K562 (cell line): Measurements from ENCODE around the gene FUT6.

Source experiments
- ESRRB ChIP-seq: fragments of 250-450 bp; sonication (Bioruptor Pico); IDR thresholded peaks from 2 replicates; pipeline ENCODE4 v1.5.0; 2020; ENCODE audit warnings: mild to moderate bottlenecking, moderate library complexity, borderline replicate concordance
- ETV6 ChIP-seq, 3 experiments: fragments of 150-350 bp in 1 of 3; sonication (generic) in 1 of 3; formaldehyde crosslinking in 1 of 3; IDR thresholded peaks; 2 replicates each; pipeline versions ENCODE4 v1.6.1 to v1.8.0; 2014 to 2022; ENCODE audit warnings: borderline replicate concordance in 2 of 3, low read depth in 2 of 3, antibody characterized with exemption in 1 of 3, low read length in 1 of 3, mild to moderate bottlenecking in 1 of 3, missing genetic modification reagents in 1 of 3
- KLF10 ChIP-seq: fragments of 250-450 bp; sonication (Bioruptor Pico); IDR thresholded peaks from 2 replicates; pipeline ENCODE4 v1.6.1; 2021; ENCODE audit warnings: matching md5 sums
- MAZ ChIP-seq, 2 experiments: fragments of 450-650 bp in 1 of 2; sonication (generic) in 1 of 2; formaldehyde crosslinking; IDR thresholded peaks in 1 of 2; conservative IDR thresholded peaks in 1 of 2; 2 replicates each; pipeline versions ENCODE4 v1.4.0 to v1.5.0; 2020; ENCODE audit warnings: mild to moderate bottlenecking in 1 of 2, missing genetic modification reagents in 1 of 2
- POLR2G ChIP-seq: fragments of 200-400 bp; formaldehyde crosslinking; IDR thresholded peaks from 2 replicates; pipeline ENCODE4 v1.6.1; 2017; ENCODE audit warnings: low read depth, mild to moderate bottlenecking, antibody characterized with exemption, low read length, moderate library complexity
- SIN3B ChIP-seq: fragments of 450-650 bp; IDR thresholded peaks from 2 replicates; pipeline ENCODE4 v1.6.1; 2017; ENCODE audit warnings: low read depth, mild to moderate bottlenecking, moderate library complexity
- SNRNP70 ChIP-seq: fragments of 200-400 bp; formaldehyde crosslinking; optimal IDR thresholded peaks from 2 replicates; pipeline ENCODE3; 2017; ENCODE audit warnings: low read depth, low read length
- XRCC5 ChIP-seq: fragments of 200-400 bp; formaldehyde crosslinking; IDR thresholded peaks from 2 replicates; pipeline ENCODE4 v1.6.1; 2017; ENCODE audit warnings: low read depth, mild to moderate bottlenecking, low read length
- ZBTB7A ChIP-seq: IDR thresholded peaks from 2 replicates; pipeline ENCODE4 v1.6.1; 2011; ENCODE audit warnings: low read depth, mild to moderate bottlenecking, low read length, moderate library complexity, borderline replicate concordance; ENCODE audit not compliant: control insufficient read depth
- TF ChIP-seq, protein P1 (sequence below), 3 experiments: IDR thresholded peaks in 2 of 3; conservative IDR thresholded peaks in 1 of 3; 2 replicates each; pipeline ENCODE4 v1.5.1; 2011 to 2012; ENCODE audit warnings: low read length in 3 of 3, mild to moderate bottlenecking in 3 of 3, control low read depth in 2 of 3, improper control_type of control experiment in 1 of 3, inconsistent platforms in 1 of 3, low read depth in 1 of 3, mixed read lengths in 1 of 3, moderate library complexity in 1 of 3; ENCODE audit not compliant: insufficient read depth in 2 of 3
- TF ChIP-seq, protein P2 (sequence below), 2 experiments: fragments of 450-650 bp; IDR thresholded peaks; 2 replicates each; pipeline ENCODE4 v1.6.1; 2016; ENCODE audit warnings: mild to moderate bottlenecking in 2 of 2, borderline replicate concordance in 1 of 2, low read depth in 1 of 2, moderate library complexity in 1 of 2
- TF ChIP-seq, protein P3 (sequence below): fragments of 250-450 bp; sonication (Bioruptor Pico); IDR thresholded peaks from 2 replicates; pipeline ENCODE4 v1.4.0; 2020; ENCODE audit warnings: mild to moderate bottlenecking, moderate library complexity
- TF ChIP-seq, protein P4 (sequence below): sonication (generic); formaldehyde crosslinking; IDR thresholded peaks from 2 replicates; pipeline ENCODE4 v1.5.0; 2020; ENCODE audit warnings: missing genetic modification reagents
- TF ChIP-seq, protein P5 (sequence below): sonication (generic); formaldehyde crosslinking; IDR thresholded peaks from 2 replicates; pipeline ENCODE4 v1.8.1; 2022; ENCODE audit warnings: missing genetic modification reagents

DNA sequence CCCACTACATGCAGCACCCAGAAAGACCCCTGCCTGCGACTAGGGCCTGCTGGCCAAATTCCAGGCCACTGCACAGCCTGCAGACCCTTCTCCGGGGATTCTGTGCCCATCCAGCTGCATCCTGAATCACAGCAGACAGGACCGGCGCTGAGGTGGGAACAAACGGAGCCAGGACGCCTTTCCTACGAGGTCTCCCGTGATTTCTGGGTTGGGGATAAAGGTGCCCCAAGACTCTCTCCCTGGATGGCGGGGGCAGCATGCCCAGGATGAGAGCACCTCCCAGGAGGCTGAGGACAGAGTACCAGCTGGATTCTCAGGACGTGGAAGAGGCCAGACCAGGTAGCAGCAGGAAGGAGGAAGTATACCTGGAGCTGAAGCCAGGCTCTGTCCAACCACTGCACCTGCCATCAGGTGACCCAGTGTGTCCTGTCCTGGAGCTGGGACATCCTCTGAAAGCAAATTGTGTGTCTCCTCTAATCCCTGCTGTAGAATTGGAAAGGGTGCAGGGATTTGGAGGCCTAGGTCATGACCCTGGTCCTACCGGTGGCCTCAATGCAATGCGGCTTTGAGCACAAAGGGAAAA lies 34.2 kb upstream of the FUT6 start:
- TF ChIP-seq, protein P1, sequence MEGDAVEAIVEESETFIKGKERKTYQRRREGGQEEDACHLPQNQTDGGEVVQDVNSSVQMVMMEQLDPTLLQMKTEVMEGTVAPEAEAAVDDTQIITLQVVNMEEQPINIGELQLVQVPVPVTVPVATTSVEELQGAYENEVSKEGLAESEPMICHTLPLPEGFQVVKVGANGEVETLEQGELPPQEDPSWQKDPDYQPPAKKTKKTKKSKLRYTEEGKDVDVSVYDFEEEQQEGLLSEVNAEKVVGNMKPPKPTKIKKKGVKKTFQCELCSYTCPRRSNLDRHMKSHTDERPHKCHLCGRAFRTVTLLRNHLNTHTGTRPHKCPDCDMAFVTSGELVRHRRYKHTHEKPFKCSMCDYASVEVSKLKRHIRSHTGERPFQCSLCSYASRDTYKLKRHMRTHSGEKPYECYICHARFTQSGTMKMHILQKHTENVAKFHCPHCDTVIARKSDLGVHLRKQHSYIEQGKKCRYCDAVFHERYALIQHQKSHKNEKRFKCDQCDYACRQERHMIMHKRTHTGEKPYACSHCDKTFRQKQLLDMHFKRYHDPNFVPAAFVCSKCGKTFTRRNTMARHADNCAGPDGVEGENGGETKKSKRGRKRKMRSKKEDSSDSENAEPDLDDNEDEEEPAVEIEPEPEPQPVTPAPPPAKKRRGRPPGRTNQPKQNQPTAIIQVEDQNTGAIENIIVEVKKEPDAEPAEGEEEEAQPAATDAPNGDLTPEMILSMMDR (IDR thresholded peaks at IDR 0.05 in 2 of 3, conservative IDR thresholded peaks at IDR 0.05 in 1 of 3; ENCODE audit: insufficient read depth in 2 of 3, low read depth in 1 of 3, low read length in 3 of 3) = no peak
- TF ChIP-seq ZBTB7A = no peak
- TF ChIP-seq, protein P2, sequence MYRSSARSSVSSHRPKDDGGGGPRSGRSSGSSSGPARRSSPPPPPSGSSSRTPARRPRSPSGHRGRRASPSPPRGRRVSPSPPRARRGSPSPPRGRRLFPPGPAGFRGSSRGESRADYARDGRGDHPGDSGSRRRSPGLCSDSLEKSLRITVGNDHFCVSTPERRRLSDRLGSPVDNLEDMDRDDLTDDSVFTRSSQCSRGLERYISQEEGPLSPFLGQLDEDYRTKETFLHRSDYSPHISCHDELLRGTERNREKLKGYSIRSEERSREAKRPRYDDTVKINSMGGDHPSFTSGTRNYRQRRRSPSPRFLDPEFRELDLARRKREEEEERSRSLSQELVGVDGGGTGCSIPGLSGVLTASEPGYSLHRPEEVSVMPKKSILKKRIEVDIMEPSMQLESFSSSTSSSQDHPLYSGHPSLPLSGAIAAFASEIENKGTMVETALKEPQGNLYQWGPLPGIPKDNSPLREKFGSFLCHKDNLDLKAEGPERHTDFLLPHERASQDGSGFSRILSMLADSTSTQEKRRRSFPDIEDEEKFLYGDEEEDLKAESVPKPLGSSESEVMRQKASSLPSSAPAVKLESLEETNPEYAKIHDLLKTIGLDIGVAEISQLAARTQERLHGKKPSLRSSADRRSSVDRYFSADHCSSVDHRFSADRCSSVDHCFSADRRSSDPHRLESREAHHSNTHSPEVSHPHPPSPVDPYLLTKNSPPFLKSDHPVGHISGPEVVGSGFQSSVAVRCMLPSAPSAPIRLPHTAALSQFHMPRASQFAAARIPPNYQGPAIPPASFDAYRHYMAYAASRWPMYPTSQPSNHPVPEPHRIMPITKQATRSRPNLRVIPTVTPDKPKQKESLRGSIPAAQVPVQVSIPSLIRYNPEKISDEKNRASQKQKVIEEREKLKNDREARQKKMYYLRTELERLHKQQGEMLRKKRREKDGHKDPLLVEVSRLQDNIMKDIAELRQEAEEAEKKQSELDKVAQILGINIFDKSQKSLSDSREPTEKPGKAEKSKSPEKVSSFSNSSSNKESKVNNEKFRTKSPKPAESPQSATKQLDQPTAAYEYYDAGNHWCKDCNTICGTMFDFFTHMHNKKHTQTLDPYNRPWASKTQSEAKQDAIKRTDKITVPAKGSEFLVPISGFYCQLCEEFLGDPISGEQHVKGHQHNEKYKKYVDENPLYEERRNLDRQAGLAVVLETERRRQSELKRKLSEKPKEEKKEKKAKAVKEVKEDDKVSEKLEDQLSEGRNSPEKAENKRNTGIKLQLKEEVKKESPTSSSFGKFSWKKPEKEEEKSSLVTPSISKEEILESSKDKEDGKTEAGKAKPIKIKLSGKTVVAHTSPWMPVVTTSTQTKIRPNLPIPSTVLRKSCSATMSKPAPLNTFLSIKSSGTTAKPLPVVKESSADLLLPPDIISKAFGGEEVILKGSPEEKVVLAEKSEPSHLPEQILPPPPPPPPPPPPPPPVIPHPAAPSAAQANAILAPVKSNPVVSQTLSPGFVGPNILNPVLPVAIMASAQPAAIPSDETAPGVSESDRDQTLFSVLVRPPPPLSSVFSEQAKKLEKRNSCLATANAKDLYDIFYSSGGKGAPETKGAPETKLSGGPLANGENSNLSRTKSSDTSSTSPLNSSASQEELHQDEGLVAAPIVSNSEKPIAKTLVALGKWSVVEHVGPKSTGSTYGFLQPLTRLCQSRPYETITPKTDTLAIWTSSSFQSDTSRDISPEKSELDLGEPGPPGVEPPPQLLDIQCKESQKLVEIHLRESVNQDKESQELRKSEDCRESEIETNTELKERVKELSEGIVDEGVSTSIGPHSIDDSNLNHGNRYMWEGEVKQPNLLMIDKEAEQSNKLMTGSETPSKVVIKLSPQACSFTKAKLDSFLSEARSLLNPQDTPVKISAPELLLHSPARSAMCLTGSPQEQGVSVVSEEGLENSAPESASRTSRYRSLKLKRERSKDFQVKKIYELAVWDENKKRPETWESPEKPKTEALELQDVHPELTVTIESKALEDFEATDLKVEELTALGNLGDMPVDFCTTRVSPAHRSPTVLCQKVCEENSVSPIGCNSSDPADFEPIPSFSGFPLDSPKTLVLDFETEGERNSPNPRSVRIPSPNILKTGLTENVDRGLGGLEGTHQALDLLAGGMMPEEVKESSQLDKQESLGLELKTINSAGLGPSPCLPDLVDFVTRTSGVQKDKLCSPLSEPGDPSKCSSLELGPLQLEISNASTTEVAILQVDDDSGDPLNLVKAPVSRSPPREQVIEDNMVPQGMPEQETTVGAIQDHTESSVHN (IDR thresholded peaks at IDR 0.05; ENCODE audit: borderline replicate concordance in 1 of 2, low read depth in 1 of 2) = no peak
- TF ChIP-seq ETV6 (IDR thresholded peaks at IDR 0.05; ENCODE audit: borderline replicate concordance in 1 of 2, low read depth in 2 of 2, low read length in 1 of 2) = no peak
- TF ChIP-seq ETV6 (CRISPR knock-in tag; IDR thresholded peaks at IDR 0.05; ENCODE audit: borderline replicate concordance) = no peak
- TF ChIP-seq SNRNP70 = no peak
- TF ChIP-seq, protein P3, sequence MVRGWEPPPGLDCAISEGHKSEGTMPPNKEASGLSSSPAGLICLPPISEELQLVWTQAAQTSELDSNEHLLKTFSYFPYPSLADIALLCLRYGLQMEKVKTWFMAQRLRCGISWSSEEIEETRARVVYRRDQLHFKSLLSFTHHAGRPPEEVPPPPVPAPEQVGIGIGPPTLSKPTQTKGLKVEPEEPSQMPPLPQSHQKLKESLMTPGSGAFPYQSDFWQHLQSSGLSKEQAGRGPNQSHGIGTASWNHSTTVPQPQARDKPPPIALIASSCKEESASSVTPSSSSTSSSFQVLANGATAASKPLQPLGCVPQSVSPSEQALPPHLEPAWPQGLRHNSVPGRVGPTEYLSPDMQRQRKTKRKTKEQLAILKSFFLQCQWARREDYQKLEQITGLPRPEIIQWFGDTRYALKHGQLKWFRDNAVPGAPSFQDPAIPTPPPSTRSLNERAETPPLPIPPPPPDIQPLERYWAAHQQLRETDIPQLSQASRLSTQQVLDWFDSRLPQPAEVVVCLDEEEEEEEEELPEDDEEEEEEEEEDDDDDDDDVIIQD (CRISPR knock-in tag) = no peak
- no peak for TF ChIP-seq POLR2G
- TF ChIP-seq MAZ (CRISPR knock-in tag; conservative IDR thresholded peaks at IDR 0.05 in 1 of 2, IDR thresholded peaks at IDR 0.05 in 1 of 2) = no peak
- TF ChIP-seq, protein P4, sequence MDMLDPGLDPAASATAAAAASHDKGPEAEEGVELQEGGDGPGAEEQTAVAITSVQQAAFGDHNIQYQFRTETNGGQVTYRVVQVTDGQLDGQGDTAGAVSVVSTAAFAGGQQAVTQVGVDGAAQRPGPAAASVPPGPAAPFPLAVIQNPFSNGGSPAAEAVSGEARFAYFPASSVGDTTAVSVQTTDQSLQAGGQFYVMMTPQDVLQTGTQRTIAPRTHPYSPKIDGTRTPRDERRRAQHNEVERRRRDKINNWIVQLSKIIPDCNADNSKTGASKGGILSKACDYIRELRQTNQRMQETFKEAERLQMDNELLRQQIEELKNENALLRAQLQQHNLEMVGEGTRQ (CRISPR knock-in tag) = no peak
- no peak for TF ChIP-seq XRCC5
- TF ChIP-seq SIN3B = no peak
- no peak for TF ChIP-seq ESRRB (CRISPR knock-in tag)
- no peak for TF ChIP-seq KLF10 (CRISPR knock-in tag)
- TF ChIP-seq, protein P5, sequence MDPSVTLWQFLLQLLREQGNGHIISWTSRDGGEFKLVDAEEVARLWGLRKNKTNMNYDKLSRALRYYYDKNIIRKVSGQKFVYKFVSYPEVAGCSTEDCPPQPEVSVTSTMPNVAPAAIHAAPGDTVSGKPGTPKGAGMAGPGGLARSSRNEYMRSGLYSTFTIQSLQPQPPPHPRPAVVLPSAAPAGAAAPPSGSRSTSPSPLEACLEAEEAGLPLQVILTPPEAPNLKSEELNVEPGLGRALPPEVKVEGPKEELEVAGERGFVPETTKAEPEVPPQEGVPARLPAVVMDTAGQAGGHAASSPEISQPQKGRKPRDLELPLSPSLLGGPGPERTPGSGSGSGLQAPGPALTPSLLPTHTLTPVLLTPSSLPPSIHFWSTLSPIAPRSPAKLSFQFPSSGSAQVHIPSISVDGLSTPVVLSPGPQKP (CRISPR knock-in tag) = no peak
